Epidermal melanocyte (primary cell): Measurements from ENCODE around the gene ASF1A.

Experiments
- DNase-seq: peaks from one replicate; pipeline ENCODE4 v3.0.0; 2011; ENCODE audit warnings: low spot score; ENCODE audit not compliant: insufficient read length

Gene ASF1A

DNA sequence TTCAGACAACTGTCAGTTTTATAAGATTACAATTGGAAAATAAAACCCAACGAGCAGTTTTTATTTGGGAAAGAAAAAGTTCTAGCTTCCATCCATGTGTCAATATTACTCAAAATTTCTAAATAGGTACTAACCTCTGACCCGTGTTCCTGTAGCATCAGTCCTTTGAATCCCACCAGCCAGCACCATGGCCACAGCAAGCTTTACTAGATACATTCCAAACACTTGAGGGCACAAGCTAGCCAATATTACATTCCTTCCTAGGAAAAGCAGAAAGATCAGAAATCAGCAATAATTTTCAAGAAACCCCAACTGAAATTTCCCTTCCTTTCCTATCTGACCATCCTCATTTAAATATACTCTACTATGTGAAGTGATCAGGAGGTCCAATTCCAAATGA is 19.2 kb downstream of the ASF1A start:
- no peak for DNase-seq

DNA sequence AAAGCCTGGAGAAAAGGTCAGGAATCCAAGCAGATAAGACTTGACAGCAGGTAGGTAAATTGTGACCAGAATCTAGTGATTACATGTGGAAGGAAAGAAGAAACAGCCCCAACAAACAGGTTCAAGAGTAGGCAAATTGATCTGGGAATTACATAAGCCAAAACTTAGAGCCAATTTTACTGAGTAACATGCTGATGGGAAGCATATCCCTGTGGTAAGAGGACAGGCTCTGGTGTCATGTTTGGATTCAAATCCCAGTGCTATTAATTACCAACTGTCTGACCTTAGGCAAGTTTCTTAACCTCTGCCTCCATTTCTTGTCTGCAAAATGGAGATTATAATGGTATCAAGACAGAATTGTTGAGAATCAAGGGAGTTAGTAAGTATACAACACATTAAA is 20.6 kb downstream of the ASF1A start:
- DNase-seq, result no peak

DNA sequence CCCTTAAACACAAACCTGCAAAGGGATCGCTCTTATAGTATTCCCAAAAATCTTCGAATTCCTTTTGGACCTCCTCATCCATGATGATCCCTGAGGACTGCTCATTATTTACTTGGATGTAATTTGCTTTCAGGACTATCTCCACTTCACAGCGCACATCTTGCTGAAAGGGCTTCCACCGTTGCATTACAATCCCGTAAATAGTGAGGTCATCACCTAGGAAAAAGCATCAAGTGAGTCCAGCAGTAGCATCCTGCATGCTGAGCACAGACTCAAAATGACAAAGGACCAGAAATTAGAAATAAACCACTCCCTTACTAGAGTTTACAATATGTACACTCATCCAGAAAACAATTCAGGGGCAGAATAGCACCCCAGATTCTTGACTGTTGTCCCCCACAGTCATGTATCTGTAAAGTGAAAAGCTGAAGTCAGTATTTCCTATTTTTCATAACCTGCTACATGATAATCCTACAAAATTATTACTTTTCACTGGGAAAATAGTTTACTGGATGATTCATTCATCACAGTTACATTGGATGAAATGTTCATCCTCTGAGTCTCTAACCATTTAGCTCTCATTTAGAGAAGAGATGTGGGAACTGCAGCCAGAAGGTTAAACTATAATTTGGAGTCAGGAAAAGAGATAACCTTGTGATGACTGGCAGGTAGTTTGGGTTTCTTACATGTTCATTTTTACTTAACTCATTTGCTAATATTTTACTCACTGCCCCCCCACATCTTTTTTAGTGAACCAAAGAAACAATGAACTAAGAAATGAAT is 23.8 kb downstream of the ASF1A start:
- no peak for DNase-seq

DNA sequence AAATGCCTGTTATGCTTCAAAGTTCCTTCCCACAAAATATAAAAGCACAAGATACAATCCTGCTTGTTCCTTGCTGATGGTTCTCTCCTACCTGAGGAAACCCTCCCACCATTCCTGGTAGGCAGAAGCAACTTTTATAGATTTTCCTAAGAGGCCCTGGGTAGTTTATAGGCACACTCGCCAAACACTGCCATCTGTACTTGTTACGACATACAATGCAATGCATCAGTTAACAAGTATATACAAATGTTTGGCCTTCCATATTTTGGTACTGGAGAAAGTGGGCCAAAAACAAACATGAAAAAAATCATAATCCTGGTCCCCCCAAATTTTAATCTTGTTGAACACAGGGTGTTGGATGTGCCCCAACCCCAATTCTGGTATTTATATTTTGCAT is 24.4 kb downstream of the ASF1A start:
- DNase-seq, result no peak

DNA sequence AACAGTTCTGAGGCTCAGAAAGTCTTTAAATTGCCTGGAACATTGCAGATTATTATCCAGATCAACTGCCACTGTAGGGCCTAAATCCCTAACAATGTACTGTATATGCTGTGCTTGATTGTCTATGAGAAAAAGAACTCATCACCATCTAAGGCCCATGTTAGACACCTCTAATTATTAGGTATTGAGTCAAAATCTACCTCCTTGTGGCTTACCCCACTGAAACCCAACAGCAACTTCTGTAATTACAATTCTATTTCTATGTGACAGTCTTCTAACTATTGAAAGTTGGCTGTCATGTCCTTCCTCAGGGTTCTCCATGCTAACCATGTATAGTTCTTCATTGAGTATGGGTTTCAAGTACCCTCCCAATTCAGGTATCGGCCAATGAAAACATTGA is 27.1 kb downstream of the ASF1A start:
- no peak for DNase-seq

DNA sequence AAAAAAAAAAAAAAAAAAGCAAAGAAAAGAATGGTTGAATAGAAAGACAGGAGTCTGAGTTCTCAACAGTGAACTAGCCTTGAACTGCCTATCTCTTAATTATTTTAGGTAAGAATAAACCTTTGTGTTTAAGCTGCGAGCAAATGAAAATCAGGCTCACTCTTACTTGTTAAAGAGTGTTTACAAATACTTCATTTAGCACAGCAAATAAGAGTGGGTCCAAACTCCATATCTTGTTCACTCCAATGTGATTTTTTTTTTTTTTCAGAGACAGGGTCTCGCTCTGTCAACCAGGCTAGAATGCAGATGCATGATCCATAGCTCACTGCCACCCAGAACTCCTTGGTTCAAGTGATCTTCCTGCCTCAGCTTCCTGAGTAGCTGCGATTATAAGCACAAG is 29.1 kb downstream of the ASF1A start:
- DNase-seq, result no peak

DNA sequence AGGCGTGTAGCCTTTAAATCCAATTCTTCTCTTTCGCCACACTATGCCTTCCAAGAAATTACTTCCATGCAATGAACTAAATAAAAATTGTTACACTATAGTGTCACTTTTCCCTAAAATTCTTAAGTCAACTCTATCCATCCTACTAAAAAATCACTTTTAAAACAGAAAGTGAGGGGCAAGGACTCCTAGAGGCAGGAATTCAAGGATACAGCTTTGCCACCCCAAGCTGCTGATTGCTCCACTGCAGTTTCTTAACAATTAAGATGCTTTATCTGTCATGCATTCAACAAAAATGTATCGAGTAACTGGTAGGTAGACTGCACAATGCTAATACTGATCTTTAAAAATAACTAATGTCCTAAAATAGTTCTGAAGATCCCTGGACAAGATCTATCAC is 36.7 kb downstream of the ASF1A start:
- DNase-seq, result no peak

DNA sequence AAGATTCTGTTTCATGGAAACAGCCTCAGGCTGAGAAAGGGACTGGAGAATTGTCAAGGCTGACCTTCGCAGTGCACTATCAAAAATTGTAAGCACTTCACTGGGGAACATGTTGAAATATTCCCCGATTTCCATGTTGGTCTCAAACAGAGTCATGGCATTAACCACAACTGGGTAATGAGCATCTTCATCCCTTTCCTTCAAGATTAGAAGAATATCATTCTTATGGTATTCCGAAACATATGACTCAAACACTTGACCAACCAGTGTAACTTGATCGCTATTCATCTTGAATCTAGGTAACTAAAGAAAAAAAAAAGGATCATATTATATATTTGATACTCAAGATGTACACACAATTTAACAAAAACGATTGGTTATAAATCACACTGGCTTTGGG is 37.5 kb downstream of the ASF1A start:
- no peak for DNase-seq

DNA sequence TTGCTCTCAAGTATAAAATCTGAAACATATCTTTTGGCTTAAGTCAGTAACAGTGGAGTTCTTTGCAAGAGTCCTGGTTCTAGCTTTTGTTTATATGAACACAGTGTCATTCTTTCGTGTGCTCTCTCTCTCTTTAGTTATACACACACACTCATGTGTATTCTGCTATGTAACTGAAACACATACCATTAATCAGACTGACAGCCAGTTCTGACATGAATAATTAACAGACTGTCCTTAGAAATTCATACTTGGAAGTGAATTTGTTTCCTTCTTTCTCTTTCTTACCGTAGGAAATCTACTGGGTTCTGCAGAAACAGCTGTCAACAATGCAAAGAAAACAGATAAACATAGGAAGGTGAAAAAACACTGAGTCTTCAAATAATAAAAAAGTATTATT is 38.5 kb downstream of the ASF1A start:
- DNase-seq, result no peak

DNA sequence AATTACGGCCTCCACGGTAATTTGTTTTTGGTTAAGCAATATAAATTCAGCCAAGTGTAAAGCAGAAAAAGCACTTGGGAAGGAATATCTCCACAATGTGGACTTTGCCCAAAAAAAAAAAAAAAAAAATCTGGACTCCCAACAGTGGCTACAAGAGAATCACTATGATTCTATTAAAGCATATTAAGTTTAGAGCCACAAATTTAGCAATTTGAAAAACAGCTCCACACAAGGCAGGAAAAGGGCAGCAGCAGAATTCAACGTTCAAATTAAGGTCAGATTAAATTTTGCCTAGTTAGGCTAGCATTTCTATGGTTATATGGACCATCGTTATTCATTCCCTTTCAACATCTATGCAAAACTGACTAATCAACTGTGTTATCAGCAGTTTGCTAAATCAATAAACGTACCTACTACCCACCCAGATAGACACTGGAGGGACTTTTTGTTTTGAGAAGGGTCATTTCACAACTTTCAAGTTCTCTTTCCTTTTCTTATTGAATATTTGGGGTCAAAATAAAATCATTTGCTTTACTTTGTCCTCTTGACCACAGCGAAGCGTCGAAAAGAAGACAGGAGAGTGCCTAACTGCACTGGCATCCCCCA is 40.0 kb downstream of the ASF1A start:
- no peak for DNase-seq

DNA sequence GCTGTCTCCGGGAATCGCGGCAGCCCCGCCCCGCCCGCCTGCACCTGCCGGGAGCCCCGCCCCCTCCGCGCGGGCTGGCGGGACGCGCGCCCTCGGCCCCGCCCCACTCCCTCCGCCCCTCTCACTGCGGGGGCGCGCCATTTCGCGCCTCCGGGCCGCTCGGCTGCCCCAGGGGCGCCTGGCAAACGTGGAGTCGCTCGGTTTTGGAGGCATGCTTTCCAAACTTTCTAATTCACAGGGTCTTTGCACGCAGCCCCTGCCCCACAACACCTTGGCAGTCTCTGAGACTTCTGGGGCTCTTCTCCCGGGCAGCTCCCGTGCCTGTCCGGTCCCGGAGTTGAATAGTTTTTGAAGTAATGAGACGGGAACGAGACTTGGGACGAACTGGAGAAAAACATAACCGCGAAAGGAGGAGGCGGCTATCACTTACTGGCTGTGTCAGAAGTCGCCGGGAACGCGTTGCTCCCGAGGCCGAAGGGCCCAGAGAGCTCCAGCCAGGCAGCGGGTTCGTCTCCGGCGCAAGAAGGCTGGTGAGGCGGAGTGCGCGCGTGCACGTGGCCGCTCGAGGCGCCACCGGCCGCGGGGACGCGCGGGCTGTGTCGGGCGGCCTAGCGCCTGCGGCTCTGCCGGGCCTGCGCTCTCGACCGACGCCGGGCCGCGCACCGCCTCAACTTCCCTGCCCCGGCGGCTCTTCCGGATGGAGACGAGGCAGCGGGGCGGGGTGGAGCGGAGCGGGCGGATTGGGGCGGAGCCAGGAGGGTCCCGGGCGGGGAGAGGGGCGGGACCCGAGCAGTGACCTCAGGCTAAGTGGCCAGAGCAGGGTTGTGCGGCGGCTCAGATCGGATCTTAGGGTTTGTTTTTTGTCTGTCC is 40.7 kb downstream of the ASF1A start, which contains the start of gene MCM9:
Gene MCM9 (minus strand): TSS at position 699 of the 870 bp plus-strand sequence. CDS start 3,436 bp downstream, outside the sequence.
- peak; percentile 86 for DNase-seq

DNA sequence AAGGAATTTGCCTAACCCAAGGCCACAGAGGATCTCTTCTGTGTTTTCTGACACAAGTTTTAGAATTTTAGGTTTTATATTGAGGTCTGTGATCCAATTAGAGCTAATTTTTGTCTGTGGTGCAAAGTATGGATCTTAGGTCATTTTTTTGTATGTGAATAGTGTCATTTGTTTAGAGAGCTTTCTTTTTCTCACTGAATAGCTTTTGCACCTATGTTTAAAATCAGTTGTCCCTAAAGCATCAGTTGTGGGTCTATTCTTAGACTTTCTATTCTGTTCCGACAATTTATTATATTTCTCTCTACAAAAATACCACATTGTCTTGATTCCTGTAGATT is 41.3 kb downstream of the ASF1A start:
- DNase-seq, result no peak

DNA sequence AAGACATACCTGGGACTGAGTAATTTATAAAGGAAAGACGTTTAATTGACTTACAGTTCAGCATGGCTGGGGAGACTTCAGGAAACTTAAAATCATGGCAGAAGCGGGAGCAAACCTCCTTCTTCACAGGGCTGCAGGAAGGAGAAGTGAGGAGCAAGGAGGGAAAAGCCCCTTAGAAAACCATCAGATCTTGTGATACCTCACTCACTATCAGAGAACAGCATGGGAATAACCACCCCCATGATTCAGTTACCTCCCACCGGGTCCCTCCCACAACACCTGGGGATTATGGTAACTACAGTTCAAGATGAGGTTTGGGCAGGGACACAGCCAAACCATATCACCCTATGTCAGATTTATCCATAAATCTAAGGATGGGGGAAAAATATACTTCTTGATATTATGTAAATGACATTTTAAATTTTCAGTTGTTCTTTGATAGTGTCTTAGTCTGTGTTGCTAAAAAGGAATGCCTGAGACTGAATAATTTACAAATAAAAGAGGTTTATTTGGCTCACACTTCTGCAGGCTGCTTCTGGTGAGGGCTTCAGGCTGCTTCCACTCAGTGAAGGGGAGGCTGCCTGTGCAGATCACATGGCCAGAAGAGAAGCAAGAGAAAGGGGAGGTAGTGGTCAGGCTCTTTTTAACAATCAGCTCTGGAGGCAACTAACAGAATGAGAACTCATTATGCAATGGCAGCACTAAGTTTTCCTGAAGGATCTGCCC is 42.2 kb downstream of the ASF1A start:
- DNase-seq, result no peak

DNA sequence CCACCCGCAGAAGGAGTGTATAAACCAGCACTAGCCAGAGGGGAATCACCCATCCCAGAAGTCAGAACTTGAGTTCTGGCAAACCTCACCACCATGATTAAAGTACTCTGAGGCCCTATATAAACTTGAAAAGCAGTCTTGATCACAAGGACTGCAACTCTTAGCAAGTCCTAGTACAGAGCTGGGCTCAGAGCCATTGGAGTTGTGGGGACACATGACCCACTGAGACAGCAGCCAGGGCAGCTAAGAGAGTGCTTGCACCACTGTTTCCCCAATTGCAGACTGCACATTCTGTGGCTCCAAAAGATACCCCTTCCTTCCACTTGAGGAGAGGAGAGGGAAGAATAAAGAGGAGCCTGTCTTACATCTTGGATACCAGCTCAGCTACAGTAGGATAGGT is 45.7 kb downstream of the ASF1A start:
- no peak for DNase-seq

DNA sequence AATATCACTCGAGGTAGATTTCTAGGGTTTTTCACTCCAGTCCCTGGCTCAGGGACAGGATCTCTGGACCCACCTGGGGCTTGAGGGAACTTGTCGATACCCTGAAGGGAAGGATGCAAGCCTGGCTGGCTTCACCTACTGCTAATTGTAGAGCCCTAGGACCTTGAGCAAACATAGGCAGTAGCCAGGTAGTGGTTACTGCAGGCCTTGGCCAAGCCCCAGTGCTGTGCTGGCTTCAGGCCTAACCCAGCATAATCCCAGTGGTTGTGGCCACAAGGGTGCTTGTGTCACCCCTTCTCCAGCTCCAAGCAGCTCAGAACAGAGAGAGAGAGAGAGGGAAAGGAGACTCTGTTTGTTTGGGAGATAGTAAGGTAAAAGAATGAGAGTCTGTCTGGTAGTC is 46.8 kb downstream of the ASF1A start:
- no peak for DNase-seq

DNA sequence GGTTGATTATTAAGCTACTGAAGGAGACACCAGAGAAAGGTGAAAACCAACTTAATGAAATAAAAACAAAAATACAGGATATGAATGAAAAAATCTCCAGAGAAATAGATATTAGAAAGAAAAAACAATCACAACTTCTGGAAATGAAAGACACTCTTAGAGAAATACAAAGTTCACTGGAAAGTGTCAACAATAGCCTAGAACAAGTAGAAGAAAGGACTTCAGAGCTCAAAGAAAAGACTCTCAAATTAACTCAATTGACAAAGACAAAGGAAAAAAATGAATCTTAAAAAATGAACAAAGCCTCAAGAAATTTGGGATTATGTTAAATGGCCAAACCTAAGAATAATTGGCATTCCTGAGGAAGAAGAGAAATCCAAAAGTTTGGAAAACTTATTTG is 51.3 kb downstream of the ASF1A start:
- no peak for DNase-seq

DNA sequence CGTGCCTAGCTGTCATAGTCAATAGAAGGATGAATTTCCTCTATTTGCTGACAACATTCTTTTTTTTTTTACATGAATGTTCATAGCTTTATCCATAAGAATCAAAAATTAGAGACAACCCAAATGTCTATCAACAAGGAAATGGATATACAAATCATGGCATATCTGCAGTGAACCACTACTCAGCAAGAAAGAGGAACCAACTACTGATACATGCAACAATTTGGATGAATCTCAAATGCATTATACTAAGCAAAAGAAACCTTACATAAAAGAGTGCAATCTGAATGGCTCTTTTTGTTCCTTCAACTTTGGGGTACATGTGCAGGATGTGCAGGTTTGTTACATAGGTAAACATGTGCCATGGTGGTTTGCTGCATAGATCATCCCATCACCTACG is 58.7 kb downstream of the ASF1A start:
- no peak for DNase-seq

DNA sequence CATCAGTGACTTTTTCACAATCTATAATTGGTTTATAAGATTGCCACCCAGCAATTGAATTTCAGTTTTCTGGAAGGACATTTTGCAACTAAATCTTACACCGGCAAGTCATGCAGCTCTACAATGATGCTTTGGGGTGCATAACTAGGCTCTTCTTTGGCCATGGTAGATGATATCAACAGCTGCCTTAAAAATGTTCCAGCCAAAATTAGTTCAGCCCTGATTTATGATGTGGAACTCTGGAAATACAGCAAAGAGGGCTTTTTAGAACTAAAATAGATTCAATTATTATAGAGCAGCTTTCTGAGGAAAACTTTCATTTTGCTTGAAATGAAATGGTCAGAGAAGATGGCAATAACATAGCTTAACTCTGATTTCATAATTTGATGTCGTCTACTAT is 59.4 kb downstream of the ASF1A start:
- DNase-seq, result no peak
